Endothelial cell of umbilical vein (primary cell): ENCODE results near the gene HAP1. TPM values are rescaled to one million over a fixed set of nuclear protein-coding genes. Genes with fewer than 3 reads are reported as not detected.

Experiments
- BruUV-seq: library from RNA; stranded (reverse); fragments of 400-500 nt; replicated peaks from 2 replicates; lab custom pipeline; 2021; lab: Mats Ljungman, UMichigan
- CTCF ChIA-PET: fragments of 300-600, 350-600 bp; sonication (Branson Sonifier 250); formaldehyde crosslinking; loops from one replicate; lab custom pipeline; 2021; ENCODE audit warnings: antibody characterized with exemption, inconsistent platforms; lab: Charles Lee
- POLR2A ChIA-PET: fragments of 300-600, 350-600 bp; sonication (Branson Sonifier 250); formaldehyde crosslinking; loops from one replicate; lab custom pipeline; 2021; ENCODE audit warnings: antibody characterized with exemption, inconsistent platforms; lab: Charles Lee
- DNase-seq: peaks from one replicate; pipeline ENCODE4 v3.0.0-alpha.2; 2011; ENCODE audit warnings: low read depth, low spot score
- FAIRE-seq: peaks from 2 replicates; lab custom pipeline; 2011; peaks lifted over from hg19 to GRCh38; lab: Jason Lieb, UNC
- H2AFZ ChIP-seq: 2 replicates; pipeline ENCODE4 v1.6.0; 2012; ENCODE audit warnings: low read depth, low read length, control low read depth, inconsistent platforms
- H3K27ac ChIP-seq: 2 replicates; pipeline ENCODE4 v1.5.1; 2011; ENCODE audit warnings: low read depth, mild to moderate bottlenecking, control low read depth, low read length, moderate library complexity; ENCODE audit not compliant: insufficient read depth
- H3K27me3 ChIP-seq, 2 experiments: 2 replicates each; pipeline versions ENCODE4 v1.6.0 to v1.6.1; 2011; ENCODE audit warnings: low read length in 2 of 2, mixed read lengths in 1 of 2; ENCODE audit not compliant: control insufficient read depth in 2 of 2, insufficient read depth in 2 of 2
- H3K36me3 ChIP-seq, 2 experiments: 2 replicates in 1 of 2; 3 replicates in 1 of 2; pipeline ENCODE4 v1.5.1; 2011; ENCODE audit warnings: low read length in 2 of 2, mild to moderate bottlenecking in 1 of 2, moderate library complexity in 1 of 2; ENCODE audit not compliant: control insufficient read depth in 2 of 2, insufficient read depth in 2 of 2; ENCODE audit errors: extremely low read depth in 1 of 2
- H3K4me1 ChIP-seq: 3 replicates; pipeline ENCODE4 v1.5.1; 2011; ENCODE audit warnings: mild to moderate bottlenecking, low read length; ENCODE audit not compliant: control insufficient read depth, insufficient read depth; ENCODE audit errors: extremely low read depth
- H3K4me2 ChIP-seq: 2 replicates; pipeline ENCODE4 v1.6.1; 2011; ENCODE audit warnings: low read length, control low read depth, mixed read lengths; ENCODE audit not compliant: insufficient read depth
- H3K4me3 ChIP-seq, 3 experiments: fragments of 200-600 bp in 1 of 3; sonication (generic), shearing (Covaris generic) in 1 of 3; replicated peaks in 1 of 3; 2 replicates each; pipeline ENCODE4 v1.5.1; 2011 to 2016; ENCODE audit warnings: control low read depth in 3 of 3, low read length in 3 of 3, mild to moderate bottlenecking in 2 of 3, inconsistent platforms in 1 of 3, low read depth in 1 of 3, moderate library complexity in 1 of 3; ENCODE audit not compliant: insufficient read depth in 1 of 3
- H3K79me2 ChIP-seq: 2 replicates; pipeline ENCODE4 v1.6.0; 2012; ENCODE audit warnings: low read length, inconsistent platforms; ENCODE audit not compliant: control insufficient read depth, insufficient read depth
- H3K9ac ChIP-seq: replicated peaks from 2 replicates; pipeline ENCODE3; 2011; ENCODE audit warnings: low read length, control low read depth; ENCODE audit not compliant: insufficient read depth; ENCODE audit errors: extremely low read depth
- H3K9me1 ChIP-seq: replicated peaks from 3 replicates; pipeline ENCODE4 v1.6.0; 2011; ENCODE audit warnings: mild to moderate bottlenecking, low read length; ENCODE audit not compliant: control insufficient read depth, insufficient read depth; ENCODE audit errors: extremely low read depth
- H3K9me3 ChIP-seq: replicated peaks from 2 replicates; pipeline ENCODE4 v1.5.1; 2012; ENCODE audit warnings: low read length, inconsistent platforms; ENCODE audit not compliant: control insufficient read depth, insufficient read depth
- H4K20me1 ChIP-seq: replicated peaks from 2 replicates; pipeline ENCODE3; 2011; ENCODE audit warnings: mild to moderate bottlenecking, low read length; ENCODE audit not compliant: control insufficient read depth, insufficient read depth; ENCODE audit errors: extremely low read depth
- CTCF ChIP-seq, 2 donors: IDR thresholded peaks; 1 replicate in 1 of 2; 2 replicates in 1 of 2; pipeline ENCODE4 v1.5.1; 2011; ENCODE audit warnings: low read length in 2 of 2, mild to moderate bottlenecking in 2 of 2, moderate library complexity in 2 of 2, control low read depth in 1 of 2, inconsistent platforms in 1 of 2, low read depth in 1 of 2; ENCODE audit not compliant: insufficient read depth in 1 of 2; ENCODE audit errors: extremely low read depth in 1 of 2
- EZH2 ChIP-seq: IDR thresholded peaks from 2 replicates; pipeline ENCODE4 v1.6.1; 2012; ENCODE audit warnings: borderline replicate concordance, low read depth, mild to moderate bottlenecking, moderate library complexity, low read length, inconsistent platforms; ENCODE audit not compliant: severe bottlenecking
- FOS ChIP-seq: IDR thresholded peaks from 2 replicates; pipeline ENCODE4 v1.6.1; 2011; ENCODE audit warnings: mild to moderate bottlenecking, low read length, moderate library complexity, borderline replicate concordance; ENCODE audit not compliant: insufficient read depth
- GATA2 ChIP-seq: IDR thresholded peaks from 2 replicates; pipeline ENCODE4 v1.7.0; 2011; ENCODE audit warnings: low read depth, mild to moderate bottlenecking, moderate library complexity, mixed read lengths, low read length; ENCODE audit not compliant: insufficient read length, insufficient read depth
- JUN ChIP-seq: IDR thresholded peaks from 2 replicates; pipeline ENCODE4 v1.6.1; 2011; ENCODE audit warnings: borderline replicate concordance, low read depth; ENCODE audit not compliant: insufficient read length, insufficient read depth
- MAX ChIP-seq: IDR thresholded peaks from 2 replicates; pipeline ENCODE4 v1.6.1; 2011; ENCODE audit not compliant: insufficient read depth, insufficient read length
- MYC ChIP-seq: IDR thresholded peaks from one replicate; pipeline ENCODE4 v1.6.1; 2011; ENCODE audit warnings: mild to moderate bottlenecking, low read depth, low read length
- POLR2A ChIP-seq: IDR thresholded peaks from 2 replicates; pipeline ENCODE4 v1.6.1; 2012; ENCODE audit warnings: low read depth, mild to moderate bottlenecking, control low read depth, low read length
- POLR2AphosphoS5 ChIP-seq: IDR thresholded peaks from 2 replicates; pipeline ENCODE4 v1.6.1; 2012; ENCODE audit warnings: low read depth, mild to moderate bottlenecking, control low read depth, low read length, moderate library complexity; ENCODE audit not compliant: insufficient read depth
- dilution Hi-C: fragments of 300-500 bp; cut with MboI; formaldehyde crosslinking; loops from one replicate; pipeline ENCODE4 v1.15.0; 2019; ENCODE audit warnings: low sequenced_read_pairs; ENCODE audit not compliant: extremely low pct_ligation_motif_present
- intact Hi-C: fragments of 100-400 bp; cut with micrococcal nuclease; formaldehyde crosslinking; loops from one replicate; pipeline ENCODE4 v1.10.0; 2022
- polyA plus RNA-seq, 4 experiments: library from polyadenylated mRNA; depleted of rRNA in 3 of 4; stranded (reverse) in 3 of 4; unstranded in 1 of 4; fragments of >200 nt; gene quantifications; 2 replicates each; pipeline versions ENCODE4 v1.2.1 to v1.2.3, GENCODE V29; 2011 to 2012; ENCODE audit warnings: missing spikeins in 1 of 4
- total RNA-seq: library from RNA; stranded (reverse); gene quantifications from 2 replicates; pipeline ENCODE4 v1.2.3, GENCODE V29; 2021

Gene HAP1
- total and polyA plus RNA-seq, 2 donors (not counting 3 experiments of a cell fraction or from before 2014, with no cell fraction given), result 0.07 to 0.24 TPM

- Histone ChIP-seq H3K4me3 (no peak overlapping the region), H3K27me3 (peaks cover 0 to 1% of the 10 kb centered on the region in 2 experiments), H3K36me3 (no peaks in the 10 kb centered on the region), H3K4me2 (no peak overlapping the region), H3K4me1 (no peaks in the 10 kb centered on the region), H3K9me1 (no peaks in the 10 kb centered on the region), H2AFZ (no peak overlapping the region), H4K20me1 (no peaks in the 10 kb centered on the region), H3K27ac (no peak overlapping the region), H3K9me3 (no peaks in the 10 kb centered on the region), H3K9ac (no peak overlapping the region), H3K79me2 (no peaks in the 10 kb centered on the region)
- POLR2A ChIA-PET, result no interaction called here
- TF ChIP-seq GATA2 (no peak), JUN (no peak), FOS (no peak), EZH2 (no peak), MAX (no peak), POLR2AphosphoS5 (no peak), CTCF (IDR thresholded peaks at IDR 0.05; ENCODE audit: extremely low read depth in 1 of 2, insufficient read depth in 1 of 2, low read depth in 1 of 2, low read length in 2 of 2) (no peak), MYC (no peak), POLR2A (no peak)
- BruUV-seq, result no TSS peak
- CTCF ChIA-PET, result interaction anchor here (1.2 kb wide), 1 partner anchor 29 kb away, joined by 3 read pairs; no protein-coding TSS in a partner anchor
- FAIRE-seq (no peak), DNase-seq (no peak)
- intact Hi-C loops (no loop called here), dilution Hi-C loops (no loop called here)
Observed at GRCh38 chr17:41725134-41725533, 9.3 kb downstream of the HAP1 start.
